ENCODE data around the gene RBFOX2.

DNA sequence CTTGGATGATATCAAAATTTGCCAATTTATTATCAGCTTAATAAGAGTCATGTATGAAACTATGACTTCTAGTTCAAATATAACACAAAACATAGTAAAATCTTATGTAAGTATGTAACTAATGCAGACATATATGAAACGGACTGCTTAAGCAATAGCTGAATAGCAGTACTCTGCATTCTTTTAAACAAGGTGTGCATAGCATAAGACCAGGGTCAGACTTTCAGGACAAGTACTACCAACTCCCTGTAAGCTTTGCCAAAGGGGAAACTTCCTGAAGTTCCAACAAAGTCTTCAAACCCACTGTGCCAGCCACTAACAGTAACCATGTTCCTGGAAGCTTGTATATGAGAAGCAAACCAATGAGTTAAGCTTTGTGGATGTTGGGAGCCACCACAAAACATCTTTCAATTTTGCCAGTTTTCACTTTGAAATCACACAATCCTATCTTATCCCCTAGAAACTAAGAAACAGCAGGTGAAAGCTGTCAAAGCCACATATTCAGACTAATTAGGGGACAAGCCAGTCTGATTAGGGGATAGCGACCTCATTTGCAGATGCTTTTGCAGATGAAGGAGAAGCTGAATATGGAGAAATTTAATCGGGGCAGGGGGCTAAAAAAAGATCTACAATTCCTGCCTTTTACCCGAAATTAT, 13.3 kb downstream of the RBFOX2 start:
- TF ChIP-seq, protein P1, sequence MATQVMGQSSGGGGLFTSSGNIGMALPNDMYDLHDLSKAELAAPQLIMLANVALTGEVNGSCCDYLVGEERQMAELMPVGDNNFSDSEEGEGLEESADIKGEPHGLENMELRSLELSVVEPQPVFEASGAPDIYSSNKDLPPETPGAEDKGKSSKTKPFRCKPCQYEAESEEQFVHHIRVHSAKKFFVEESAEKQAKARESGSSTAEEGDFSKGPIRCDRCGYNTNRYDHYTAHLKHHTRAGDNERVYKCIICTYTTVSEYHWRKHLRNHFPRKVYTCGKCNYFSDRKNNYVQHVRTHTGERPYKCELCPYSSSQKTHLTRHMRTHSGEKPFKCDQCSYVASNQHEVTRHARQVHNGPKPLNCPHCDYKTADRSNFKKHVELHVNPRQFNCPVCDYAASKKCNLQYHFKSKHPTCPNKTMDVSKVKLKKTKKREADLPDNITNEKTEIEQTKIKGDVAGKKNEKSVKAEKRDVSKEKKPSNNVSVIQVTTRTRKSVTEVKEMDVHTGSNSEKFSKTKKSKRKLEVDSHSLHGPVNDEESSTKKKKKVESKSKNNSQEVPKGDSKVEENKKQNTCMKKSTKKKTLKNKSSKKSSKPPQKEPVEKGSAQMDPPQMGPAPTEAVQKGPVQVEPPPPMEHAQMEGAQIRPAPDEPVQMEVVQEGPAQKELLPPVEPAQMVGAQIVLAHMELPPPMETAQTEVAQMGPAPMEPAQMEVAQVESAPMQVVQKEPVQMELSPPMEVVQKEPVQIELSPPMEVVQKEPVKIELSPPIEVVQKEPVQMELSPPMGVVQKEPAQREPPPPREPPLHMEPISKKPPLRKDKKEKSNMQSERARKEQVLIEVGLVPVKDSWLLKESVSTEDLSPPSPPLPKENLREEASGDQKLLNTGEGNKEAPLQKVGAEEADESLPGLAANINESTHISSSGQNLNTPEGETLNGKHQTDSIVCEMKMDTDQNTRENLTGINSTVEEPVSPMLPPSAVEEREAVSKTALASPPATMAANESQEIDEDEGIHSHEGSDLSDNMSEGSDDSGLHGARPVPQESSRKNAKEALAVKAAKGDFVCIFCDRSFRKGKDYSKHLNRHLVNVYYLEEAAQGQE (IDR thresholded peaks at IDR 0.05; ENCODE audit: unreplicated experiment) = no peak
- TF ChIP-seq POLR2AphosphoS5 (IDR thresholded peaks at IDR 0.05; ENCODE audit: low read depth) (no peak), EZH2 (IDR thresholded peaks at IDR 0.05; ENCODE audit: low read depth, unreplicated experiment) (no peak), CREB1 (CRISPR knock-in tag; IDR thresholded peaks at IDR 0.05; ENCODE audit: low read depth) (no peak), EZH2phosphoT487 (IDR thresholded peaks at IDR 0.05; ENCODE audit: unreplicated experiment) (no peak)
- TF ChIP-seq, protein P2, sequence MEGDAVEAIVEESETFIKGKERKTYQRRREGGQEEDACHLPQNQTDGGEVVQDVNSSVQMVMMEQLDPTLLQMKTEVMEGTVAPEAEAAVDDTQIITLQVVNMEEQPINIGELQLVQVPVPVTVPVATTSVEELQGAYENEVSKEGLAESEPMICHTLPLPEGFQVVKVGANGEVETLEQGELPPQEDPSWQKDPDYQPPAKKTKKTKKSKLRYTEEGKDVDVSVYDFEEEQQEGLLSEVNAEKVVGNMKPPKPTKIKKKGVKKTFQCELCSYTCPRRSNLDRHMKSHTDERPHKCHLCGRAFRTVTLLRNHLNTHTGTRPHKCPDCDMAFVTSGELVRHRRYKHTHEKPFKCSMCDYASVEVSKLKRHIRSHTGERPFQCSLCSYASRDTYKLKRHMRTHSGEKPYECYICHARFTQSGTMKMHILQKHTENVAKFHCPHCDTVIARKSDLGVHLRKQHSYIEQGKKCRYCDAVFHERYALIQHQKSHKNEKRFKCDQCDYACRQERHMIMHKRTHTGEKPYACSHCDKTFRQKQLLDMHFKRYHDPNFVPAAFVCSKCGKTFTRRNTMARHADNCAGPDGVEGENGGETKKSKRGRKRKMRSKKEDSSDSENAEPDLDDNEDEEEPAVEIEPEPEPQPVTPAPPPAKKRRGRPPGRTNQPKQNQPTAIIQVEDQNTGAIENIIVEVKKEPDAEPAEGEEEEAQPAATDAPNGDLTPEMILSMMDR (conservative IDR thresholded peaks at IDR 0.05; ENCODE audit: low read depth in 2 of 2) = no peak

Data from GM23338 (cell line).